Endothelial cell of umbilical vein (primary cell): ENCODE measurements around the gene NOX5.

Source experiments
- EZH2 ChIP-seq: IDR thresholded peaks from 2 replicates; pipeline ENCODE4 v1.6.1; 2012; ENCODE audit warnings: borderline replicate concordance, low read depth, mild to moderate bottlenecking, moderate library complexity, low read length, inconsistent platforms; ENCODE audit not compliant: severe bottlenecking
- POLR2A ChIP-seq: IDR thresholded peaks from 2 replicates; pipeline ENCODE4 v1.6.1; 2012; ENCODE audit warnings: low read depth, mild to moderate bottlenecking, control low read depth, low read length
- POLR2AphosphoS5 ChIP-seq: IDR thresholded peaks from 2 replicates; pipeline ENCODE4 v1.6.1; 2012; ENCODE audit warnings: low read depth, mild to moderate bottlenecking, control low read depth, low read length, moderate library complexity; ENCODE audit not compliant: insufficient read depth
- TF ChIP-seq, protein P1 (sequence below), 2 donors: IDR thresholded peaks; 1 replicate in 1 of 2; 2 replicates in 1 of 2; pipeline ENCODE4 v1.5.1; 2011; ENCODE audit warnings: low read length in 2 of 2, mild to moderate bottlenecking in 2 of 2, moderate library complexity in 2 of 2, control low read depth in 1 of 2, inconsistent platforms in 1 of 2, low read depth in 1 of 2; ENCODE audit not compliant: insufficient read depth in 1 of 2; ENCODE audit errors: extremely low read depth in 1 of 2

DNA sequence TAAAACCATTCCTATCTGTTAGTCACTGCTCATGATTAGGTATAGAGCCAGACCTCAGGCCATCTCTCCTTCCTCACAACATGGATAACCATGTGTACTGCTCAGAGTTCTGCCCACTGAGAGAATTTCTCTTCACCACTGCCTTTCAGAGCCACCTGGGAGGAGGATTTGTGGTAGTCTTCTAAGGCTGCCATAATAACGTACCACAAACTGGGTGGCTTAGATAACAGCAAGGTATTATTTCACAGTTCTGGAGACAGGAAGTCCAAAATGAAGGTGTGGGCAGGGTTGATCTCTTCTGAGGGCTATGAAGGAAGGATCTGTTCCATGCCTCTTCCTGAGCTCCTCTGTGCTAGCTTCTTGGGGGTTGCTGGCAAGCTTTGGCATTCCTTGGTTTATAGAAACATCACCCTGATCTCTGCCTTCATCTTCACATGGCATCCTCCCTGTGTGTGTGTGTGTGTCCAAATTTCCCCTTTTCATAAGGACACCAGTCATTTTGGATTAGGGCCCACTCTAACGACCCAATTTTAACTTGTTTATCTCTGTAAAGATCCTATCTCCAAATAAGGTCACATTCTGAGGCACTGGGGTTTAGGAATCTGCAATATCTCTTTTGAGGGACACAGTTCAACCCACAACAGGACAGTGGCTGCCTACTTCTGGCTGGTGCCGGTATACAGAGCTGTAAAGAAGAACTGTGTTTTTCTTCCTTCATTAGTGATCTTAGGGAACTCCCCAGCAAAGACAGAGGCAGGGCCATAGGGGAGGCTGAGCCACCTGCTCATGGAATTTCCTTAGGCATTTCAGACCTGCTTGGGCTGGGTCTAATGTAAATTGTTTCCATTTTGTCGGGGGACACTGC is 42.1 kb upstream of the NOX5 start:
- no peak for TF ChIP-seq POLR2AphosphoS5
- TF ChIP-seq EZH2: no peak
- TF ChIP-seq, protein P1, sequence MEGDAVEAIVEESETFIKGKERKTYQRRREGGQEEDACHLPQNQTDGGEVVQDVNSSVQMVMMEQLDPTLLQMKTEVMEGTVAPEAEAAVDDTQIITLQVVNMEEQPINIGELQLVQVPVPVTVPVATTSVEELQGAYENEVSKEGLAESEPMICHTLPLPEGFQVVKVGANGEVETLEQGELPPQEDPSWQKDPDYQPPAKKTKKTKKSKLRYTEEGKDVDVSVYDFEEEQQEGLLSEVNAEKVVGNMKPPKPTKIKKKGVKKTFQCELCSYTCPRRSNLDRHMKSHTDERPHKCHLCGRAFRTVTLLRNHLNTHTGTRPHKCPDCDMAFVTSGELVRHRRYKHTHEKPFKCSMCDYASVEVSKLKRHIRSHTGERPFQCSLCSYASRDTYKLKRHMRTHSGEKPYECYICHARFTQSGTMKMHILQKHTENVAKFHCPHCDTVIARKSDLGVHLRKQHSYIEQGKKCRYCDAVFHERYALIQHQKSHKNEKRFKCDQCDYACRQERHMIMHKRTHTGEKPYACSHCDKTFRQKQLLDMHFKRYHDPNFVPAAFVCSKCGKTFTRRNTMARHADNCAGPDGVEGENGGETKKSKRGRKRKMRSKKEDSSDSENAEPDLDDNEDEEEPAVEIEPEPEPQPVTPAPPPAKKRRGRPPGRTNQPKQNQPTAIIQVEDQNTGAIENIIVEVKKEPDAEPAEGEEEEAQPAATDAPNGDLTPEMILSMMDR (IDR thresholded peaks at IDR 0.05; ENCODE audit: extremely low read depth in 1 of 2, insufficient read depth in 1 of 2, low read depth in 1 of 2, low read length in 2 of 2): no peak
- TF ChIP-seq POLR2A: no peak
